SK-N-MC (cell line): ENCODE results near the gene DPH1.

Experiments used
- EZH2 ChIP-seq: fragments of 200-600 bp; sonication (generic); IDR thresholded peaks from one replicate; pipeline ENCODE4 v1.6.1; 2017; ENCODE audit warnings: antibody characterized with exemption
- FOXP2 ChIP-seq: optimal IDR thresholded peaks from 2 replicates; pipeline ENCODE3; 2011; ENCODE audit warnings: mild to moderate bottlenecking, moderate library complexity; ENCODE audit not compliant: insufficient read depth; ENCODE audit errors: extremely low read length, control extremely low read depth
- POLR2AphosphoS5 ChIP-seq: IDR thresholded peaks from 2 replicates; pipeline ENCODE4 v1.6.1; 2012; ENCODE audit warnings: mild to moderate bottlenecking, low read depth, low read length, borderline replicate concordance

DNA sequence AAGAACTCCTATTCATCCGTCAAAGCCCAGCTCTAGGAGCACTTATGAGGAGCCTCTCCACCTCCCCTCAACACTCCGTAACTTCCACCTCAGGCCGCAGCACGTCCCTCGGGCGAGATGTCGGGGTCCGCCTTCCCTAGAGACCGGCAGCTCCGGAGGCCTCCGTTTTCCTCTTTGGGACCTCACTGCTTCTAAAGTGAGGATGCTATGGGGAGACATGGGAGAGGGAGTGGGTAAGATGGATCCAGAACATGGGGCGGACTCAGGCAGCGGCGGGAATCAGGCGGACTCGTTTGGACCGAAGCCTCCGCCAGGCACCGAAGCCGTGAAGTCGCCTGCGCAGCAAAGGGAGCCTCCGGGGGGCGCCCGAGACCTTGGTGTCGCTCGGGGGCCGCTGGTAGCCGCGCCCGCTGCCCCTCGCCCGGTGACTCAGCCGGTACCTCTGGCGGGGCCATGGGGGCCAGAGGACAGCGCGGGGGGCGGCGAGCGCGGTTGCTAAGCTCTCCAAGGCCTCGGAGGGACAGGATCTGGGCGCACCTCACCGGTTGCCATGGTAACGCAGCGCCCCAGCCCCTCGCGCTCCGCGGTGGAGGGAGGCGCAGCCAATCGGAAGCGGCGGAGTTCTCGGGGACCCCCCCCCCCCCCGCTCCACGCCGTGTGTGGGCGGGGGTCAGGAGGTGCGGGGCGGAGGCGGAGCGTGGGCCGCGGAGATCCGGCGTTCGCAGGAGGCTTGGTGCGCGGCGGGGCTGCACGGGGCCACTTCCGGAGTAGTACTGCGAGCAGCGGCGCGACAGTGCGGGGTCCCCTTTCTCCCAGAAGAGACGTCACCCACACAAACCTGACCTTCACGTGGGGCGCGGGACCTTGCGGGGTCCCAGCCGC, 23.7 kb downstream of the DPH1 start:
- no peak for TF ChIP-seq EZH2
- no peak for TF ChIP-seq POLR2AphosphoS5
- TF ChIP-seq FOXP2, result no peak
